Measurements from ENCODE around the gene CSTPP1.

DNA sequence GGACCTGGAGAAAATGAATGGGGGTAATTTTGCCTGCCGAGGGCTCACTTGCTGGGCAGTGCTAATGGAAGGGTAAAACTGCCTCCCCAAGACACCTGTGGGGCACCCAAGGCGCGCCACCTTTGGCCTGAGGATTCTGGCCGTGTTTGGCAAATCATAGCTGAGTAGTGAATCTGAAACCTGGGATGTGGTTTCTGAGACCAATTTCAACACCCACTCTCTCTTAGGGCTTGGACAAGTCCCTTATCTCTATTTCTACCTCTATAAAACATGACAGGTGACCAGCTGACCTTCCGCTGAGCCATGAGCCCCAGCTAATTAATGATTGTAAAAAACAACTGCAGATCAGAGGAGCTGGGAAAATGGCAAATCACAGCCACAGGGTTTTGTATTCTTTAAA, 251.2 kb downstream of the CSTPP1 start:
- TF ChIP-seq CTCF (IDR thresholded peaks at IDR 0.05; ENCODE audit: insufficient read depth, low read length, poor library complexity, severe bottlenecking) = no peak
- TF ChIP-seq EZH2phosphoT487 (conservative IDR thresholded peaks at IDR 0.05; ENCODE audit: low read length) = no peak
